Gastrocnemius medialis (tissue), 4 donors: ENCODE measurements around the gene STK33.

Experiments used
- POLR2A ChIP-seq, 2 donors: fragments of 450-650 bp; IDR thresholded peaks; one replicate each; pipeline ENCODE4 v1.6.1; 2017; ENCODE audit warnings: antibody characterized with exemption in 2 of 2, mild to moderate bottlenecking in 2 of 2, moderate library complexity in 2 of 2
- TF ChIP-seq, protein P1 (sequence below), 5 experiments: fragments of 450-650 bp in 3 of 5; fragments of 200-600 bp in 2 of 5; sonication (generic) in 2 of 5; IDR thresholded peaks in 4 of 5; conservative IDR thresholded peaks in 1 of 5; 1 replicate in 4 of 5; 2 replicates in 1 of 5; pipeline ENCODE4 v1.5.1; 2016 to 2019; ENCODE audit warnings: antibody characterized with exemption in 5 of 5, mild to moderate bottlenecking in 3 of 5, moderate library complexity in 3 of 5

GRCh38 chr11:8487261-8487660, 106.8 kb downstream of the STK33 start:
- TF ChIP-seq, protein P1, sequence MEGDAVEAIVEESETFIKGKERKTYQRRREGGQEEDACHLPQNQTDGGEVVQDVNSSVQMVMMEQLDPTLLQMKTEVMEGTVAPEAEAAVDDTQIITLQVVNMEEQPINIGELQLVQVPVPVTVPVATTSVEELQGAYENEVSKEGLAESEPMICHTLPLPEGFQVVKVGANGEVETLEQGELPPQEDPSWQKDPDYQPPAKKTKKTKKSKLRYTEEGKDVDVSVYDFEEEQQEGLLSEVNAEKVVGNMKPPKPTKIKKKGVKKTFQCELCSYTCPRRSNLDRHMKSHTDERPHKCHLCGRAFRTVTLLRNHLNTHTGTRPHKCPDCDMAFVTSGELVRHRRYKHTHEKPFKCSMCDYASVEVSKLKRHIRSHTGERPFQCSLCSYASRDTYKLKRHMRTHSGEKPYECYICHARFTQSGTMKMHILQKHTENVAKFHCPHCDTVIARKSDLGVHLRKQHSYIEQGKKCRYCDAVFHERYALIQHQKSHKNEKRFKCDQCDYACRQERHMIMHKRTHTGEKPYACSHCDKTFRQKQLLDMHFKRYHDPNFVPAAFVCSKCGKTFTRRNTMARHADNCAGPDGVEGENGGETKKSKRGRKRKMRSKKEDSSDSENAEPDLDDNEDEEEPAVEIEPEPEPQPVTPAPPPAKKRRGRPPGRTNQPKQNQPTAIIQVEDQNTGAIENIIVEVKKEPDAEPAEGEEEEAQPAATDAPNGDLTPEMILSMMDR (IDR thresholded peaks at IDR 0.05 in 4 of 5, conservative IDR thresholded peaks at IDR 0.05 in 1 of 5) = no peak
- no peak for TF ChIP-seq POLR2A (IDR thresholded peaks at IDR 0.05)
